Ectodermal cell (in vitro differentiated cells): ENCODE data around the gene TNFSF12.
A peak's percentile ranks its signal among the peaks of the same experiment; 100 is the strongest.
"Not testable (repeated sequence)": the region's sequence is repeated elsewhere in the genome, so short reads cannot be mapped to it uniquely, and the experiment has no call there.

Experiments used
- H3K27ac ChIP-seq: 2 replicates; pipeline ENCODE4 v1.7.0; 2013; ENCODE audit warnings: mild to moderate bottlenecking, low read depth, low read length; ENCODE audit not compliant: insufficient read depth, poor library complexity, severe bottlenecking
- H3K27me3 ChIP-seq: 2 replicates; pipeline ENCODE4 v1.7.0; 2013; ENCODE audit warnings: mild to moderate bottlenecking, low read length; ENCODE audit not compliant: insufficient read depth, control insufficient read depth, poor library complexity, severe bottlenecking
- H3K36me3 ChIP-seq: one replicate; pipeline ENCODE4 v1.7.0; 2013; ENCODE audit warnings: low read length; ENCODE audit not compliant: control insufficient read depth, insufficient read depth
- H3K4me1 ChIP-seq: one replicate; pipeline ENCODE4 v1.7.0; 2013; ENCODE audit warnings: low read length; ENCODE audit not compliant: control insufficient read depth, insufficient read depth
- H3K4me3 ChIP-seq: 2 replicates; pipeline ENCODE4 v1.7.0; 2013; ENCODE audit warnings: low read depth, low read length, control low read depth; ENCODE audit not compliant: insufficient read depth
- H3K9me3 ChIP-seq: 2 replicates; pipeline ENCODE4 v1.7.0; 2013; ENCODE audit warnings: mild to moderate bottlenecking, low read length, moderate library complexity; ENCODE audit not compliant: control insufficient read depth
- WGBS, 2 experiments: methylation state at CpG; one replicate each; pipeline ENCODE4 v1.1.7; 2013; ENCODE audit warnings: missing lambda C conversion rate in 2 of 2; 5-methylcytosine and 5-hydroxymethylcytosine counted together

Gene TNFSF12

DNA sequence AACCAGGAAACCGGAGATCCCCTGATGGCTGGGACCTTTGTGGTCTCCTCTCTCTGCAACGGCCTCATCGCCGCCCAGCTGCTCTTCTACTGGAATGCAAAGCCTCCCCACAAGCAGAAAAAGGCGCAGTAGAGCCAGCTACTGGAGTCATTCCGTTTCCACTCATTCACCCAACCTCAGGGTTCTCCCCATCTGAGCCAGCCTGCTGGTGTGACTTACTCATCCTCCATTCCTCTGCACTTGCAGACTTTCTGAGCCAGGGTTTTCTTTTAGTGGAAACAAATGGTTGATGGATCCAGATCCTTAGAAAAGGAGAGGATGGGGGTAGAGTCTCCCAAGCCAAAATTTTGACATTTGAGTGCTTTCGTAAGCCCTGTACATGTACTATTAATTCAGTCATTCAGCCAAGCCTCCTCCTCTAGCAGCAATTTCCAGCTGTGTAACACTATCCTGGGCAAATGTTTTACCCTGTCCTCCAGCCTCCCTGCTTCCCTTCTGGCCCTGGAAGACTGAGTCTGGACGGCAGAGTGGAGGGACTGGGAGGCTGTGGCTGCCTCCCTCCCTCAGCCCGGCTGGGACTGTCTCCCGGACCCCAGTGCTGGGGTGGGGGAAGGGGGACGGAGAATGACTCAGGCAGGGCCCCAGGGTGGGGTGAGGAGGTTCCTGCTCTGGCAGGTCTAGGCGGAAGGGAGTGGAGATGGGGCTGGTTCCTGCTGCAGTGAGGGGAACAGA, 38.7 kb downstream of the TNFSF12 start:
- WGBS, 2 experiments: 80 to 87% methylated on average over 12 of the region's 12 CpGs
- H3K4me1 ChIP-seq: peaks cover 22% of the 10 kb centered on the region

DNA sequence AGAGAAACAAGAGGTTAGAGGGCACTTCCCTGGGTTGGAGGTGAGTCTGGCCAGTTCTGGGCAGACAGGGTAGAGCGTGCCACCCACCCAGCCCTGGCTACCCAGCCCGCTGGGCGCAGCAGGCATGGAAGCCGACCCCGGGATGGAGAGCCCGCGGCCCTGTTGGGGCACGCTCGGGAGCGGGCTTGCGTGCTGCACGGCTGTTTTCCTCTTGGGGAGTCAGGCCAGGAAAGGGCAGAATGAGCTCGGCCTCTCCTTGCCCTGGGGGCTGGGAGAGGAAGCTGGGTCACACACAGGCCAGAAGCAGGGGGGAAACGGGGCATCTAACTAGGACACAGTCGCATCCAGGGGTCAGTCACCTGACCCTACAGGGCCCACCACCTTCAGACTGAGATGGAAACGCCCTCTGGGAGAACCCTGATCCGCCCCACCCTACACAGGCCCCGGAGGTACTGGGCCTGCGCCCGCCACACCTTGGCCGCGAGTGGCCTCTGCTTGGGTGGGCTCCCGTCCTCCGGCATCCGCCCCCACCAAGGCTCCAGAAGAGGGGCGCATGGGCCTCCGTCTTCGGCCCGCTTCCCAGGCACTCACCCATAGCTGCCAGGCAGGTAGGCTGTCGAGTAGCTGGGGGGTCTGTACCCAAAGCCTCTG, 39.8 kb downstream of the TNFSF12 start:
- peaks cover 29% of the 10 kb centered on the region for H3K4me1 ChIP-seq
- no peaks in the 10 kb centered on the region for H3K9me3 ChIP-seq
- 85 to 90% methylated on average over 30 of the region's 30 CpGs for WGBS, 2 experiments
- peak overlapping the region; percentile 38 for H3K4me3 ChIP-seq
- H3K27me3 ChIP-seq: no peaks in the 10 kb centered on the region
- H3K36me3 ChIP-seq: peaks cover 38% of the 10 kb centered on the region
- no peak overlapping the region for H3K27ac ChIP-seq

More for the DNA sequence above, 38.7 kb downstream of the TNFSF12 start:
- H3K27ac ChIP-seq: no peak overlapping the region
- H3K9me3 ChIP-seq: no peaks in the 10 kb centered on the region
- H3K36me3 ChIP-seq: peaks cover 27% of the 10 kb centered on the region
- H3K27me3 ChIP-seq: no peaks in the 10 kb centered on the region
- no peak overlapping the region for H3K4me3 ChIP-seq

DNA sequence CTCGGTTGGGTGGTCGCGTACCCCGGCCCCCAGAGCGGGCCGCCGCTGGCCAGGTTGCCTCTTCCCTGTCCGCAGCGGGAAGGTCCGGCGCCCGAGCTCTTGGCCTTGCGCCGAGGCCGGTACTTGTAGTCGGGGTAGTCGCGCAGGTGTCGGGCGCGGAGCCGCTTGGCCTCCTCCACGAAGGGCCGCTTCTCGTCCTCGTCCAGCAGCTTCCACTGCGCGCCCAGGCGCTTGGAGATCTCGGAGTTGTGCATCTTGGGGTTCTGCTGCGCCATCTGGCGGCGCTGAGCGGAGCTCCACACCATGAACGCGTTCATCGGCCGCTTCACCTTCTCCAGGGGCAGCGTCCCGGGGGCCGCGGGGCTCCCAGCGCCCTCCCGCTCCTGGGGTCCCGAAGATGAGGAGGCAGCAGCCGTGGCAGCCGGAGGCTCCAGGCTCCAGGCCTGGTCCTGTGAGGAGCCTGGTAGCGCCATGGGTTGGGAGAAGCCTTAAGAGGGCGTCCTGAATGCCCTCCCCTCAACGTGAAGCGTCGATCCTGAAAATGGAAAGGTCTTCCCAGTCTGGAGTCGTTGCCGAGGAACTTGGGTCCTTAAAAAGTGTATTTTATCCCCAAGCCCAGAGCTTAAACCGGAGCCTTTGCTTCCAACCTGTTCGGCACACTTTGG, 40.5 kb downstream of the TNFSF12 start:
- Histone ChIP-seq H3K9me3 (no peaks in the 10 kb centered on the region), H3K27me3 (no peaks in the 10 kb centered on the region), H3K36me3 (peaks cover 42% of the 10 kb centered on the region), H3K4me3 (peak overlapping the region; percentile 38), H3K4me1 (peaks cover 29% of the 10 kb centered on the region), H3K27ac (peak overlapping the region; percentile 70)
- 49 to 53% methylated on average over 56 of the region's 56 CpGs for WGBS, 2 experiments

DNA sequence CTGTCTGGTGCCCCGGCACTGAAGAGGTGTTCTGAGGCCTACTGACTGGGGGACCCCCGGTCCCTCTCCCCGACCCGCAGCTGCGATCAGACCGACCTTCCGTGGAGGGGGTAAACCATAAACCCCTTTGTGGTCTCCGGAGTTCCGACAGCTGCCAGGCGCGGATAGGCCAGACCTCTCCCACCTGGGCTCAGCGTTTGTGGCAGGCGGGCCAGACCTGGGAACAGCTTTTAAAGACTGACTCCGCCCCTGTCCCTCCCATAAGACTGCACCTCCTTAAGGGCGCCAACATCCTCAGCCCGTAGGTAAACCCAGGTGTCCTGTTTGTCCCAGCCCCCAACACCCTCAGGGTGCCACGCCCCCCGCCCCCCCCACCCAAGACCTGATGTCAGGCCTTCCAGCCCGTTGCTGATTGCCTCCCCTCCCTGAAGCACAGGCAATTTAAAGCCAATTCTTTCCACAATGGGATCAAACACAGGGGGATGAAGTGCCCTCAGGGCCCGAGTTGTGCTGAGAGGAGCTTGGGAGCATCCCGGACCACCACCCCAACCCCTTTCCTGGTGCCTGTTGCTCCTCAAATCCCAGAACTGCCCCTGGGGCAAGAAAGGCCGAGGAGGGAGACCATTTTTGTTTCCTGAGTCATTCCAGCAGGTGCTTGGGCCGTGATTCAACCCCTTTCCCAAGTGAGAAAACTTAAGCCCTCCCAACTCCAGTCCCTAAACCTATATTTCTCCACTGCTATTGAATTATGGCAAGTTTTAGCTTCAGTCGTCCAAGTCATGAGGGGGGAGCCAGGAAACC, 41.2 kb downstream of the TNFSF12 start, which contains the start of gene SOX15:
TSS of gene SOX15 (minus strand) at position 204 of the 801 bp plus-strand sequence. CDS start 418 bp downstream, outside the sequence.
- H3K4me1 ChIP-seq: peaks cover 29% of the 10 kb centered on the region
- H3K27me3 ChIP-seq: no peaks in the 10 kb centered on the region
- H3K27ac ChIP-seq: peak within 1 kb of the TSS; percentile 84
- H3K9me3 ChIP-seq: no peaks in the 10 kb centered on the region
- H3K36me3 ChIP-seq: peaks cover 48% of the 10 kb centered on the region
- peak within 1 kb of the TSS; percentile 38 for H3K4me3 ChIP-seq
- 58 to 68% methylated on average over 23 to 24 of the region's 24 CpGs for WGBS, 2 experiments

DNA sequence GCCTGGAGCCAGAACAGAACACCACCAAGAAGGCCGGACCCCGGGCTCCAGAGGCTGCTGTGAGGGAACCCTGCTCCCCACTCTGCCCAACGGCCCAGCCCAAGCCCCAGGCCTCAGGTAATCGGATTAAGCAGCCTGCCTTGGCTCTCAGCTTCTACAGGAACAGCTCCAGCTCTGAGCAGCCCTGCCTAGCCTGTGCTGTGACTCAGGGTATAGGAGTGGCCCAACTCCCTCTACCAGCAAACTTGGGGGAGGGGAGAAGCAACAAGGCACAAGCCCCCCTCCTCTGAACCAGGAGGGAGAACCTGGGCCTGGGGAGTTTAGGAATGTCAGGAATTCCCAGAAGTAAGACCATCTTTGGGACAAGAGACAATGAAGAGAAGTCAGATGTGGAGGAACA, 41.9 kb downstream of the TNFSF12 start:
- Histone ChIP-seq H3K27ac (peak overlapping the region; percentile 84), H3K36me3 (peaks cover 54% of the 10 kb centered on the region), H3K9me3 (no peaks in the 10 kb centered on the region), H3K4me3 (no peak overlapping the region), H3K4me1 (peaks cover 29% of the 10 kb centered on the region), H3K27me3 (no peaks in the 10 kb centered on the region)
- WGBS, 2 experiments: 61 to 62% methylated on average over 4 of the region's 4 CpGs

DNA sequence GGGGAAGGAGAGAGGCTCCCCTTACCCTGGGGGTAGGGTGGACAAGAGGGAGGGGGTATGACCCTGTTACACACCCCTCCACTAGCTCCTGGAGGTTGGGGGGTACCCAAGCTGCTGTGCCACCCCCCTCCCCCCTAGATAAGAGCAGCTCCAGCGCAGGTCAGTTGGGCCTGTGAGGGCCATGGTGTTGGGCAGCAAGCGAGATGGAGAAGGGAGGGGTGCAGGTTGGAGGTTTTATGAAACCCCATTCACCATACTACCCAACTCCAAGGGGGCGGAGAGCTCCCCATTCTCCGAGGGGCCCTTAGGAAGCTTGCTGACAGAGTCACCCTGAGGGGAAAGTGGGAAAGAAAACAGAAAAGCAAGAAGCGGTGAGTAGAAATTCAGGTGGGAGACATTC, 42.7 kb downstream of the TNFSF12 start:
- Histone ChIP-seq H3K27ac (peak overlapping the region; percentile 84), H3K4me3 (no peak overlapping the region), H3K9me3 (no peaks in the 10 kb centered on the region), H3K36me3 (peaks cover 53% of the 10 kb centered on the region), H3K4me1 (peaks cover 29% of the 10 kb centered on the region), H3K27me3 (no peaks in the 10 kb centered on the region)
- 86 to 94% methylated on average over 3 to 5 of the region's 5 CpGs for WGBS, 2 experiments

DNA sequence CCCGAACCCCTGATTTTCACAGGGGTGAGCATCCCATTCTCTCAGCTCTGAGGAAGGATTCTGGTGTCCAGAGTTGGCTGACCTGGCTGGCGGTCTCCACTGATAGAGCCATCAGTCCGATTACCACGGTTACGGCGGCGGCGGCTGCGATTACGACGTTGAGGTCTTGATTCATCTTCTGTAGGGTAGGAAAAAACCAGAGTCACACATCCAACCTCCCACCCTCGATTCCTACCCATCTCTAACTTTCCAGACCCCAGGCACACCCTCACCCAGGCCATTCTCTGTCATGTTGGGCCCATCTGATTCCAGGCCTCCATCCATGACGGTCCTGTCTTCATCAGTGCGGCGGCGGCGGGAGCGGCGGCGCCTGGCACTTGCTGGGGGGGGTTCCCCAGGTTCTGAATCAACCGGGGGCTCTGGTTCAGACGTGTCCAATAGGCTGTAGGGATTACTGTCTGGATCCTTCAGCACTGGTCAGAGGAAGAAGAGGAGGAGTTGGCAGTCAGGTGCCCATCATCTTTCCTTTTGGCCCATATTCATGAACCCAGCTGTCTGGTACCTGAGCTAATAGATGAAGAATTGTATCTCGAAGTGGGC, 43.7 kb downstream of the TNFSF12 start:
- WGBS, 2 experiments: 94 to 96% methylated on average over 23 of the region's 23 CpGs
- peaks cover 29% of the 10 kb centered on the region for H3K4me1 ChIP-seq
- no peaks in the 10 kb centered on the region for H3K9me3 ChIP-seq
- no peaks in the 10 kb centered on the region for H3K27me3 ChIP-seq
- H3K36me3 ChIP-seq: peaks cover 48% of the 10 kb centered on the region
- no peak overlapping the region for H3K4me3 ChIP-seq
- no peak overlapping the region for H3K27ac ChIP-seq

DNA sequence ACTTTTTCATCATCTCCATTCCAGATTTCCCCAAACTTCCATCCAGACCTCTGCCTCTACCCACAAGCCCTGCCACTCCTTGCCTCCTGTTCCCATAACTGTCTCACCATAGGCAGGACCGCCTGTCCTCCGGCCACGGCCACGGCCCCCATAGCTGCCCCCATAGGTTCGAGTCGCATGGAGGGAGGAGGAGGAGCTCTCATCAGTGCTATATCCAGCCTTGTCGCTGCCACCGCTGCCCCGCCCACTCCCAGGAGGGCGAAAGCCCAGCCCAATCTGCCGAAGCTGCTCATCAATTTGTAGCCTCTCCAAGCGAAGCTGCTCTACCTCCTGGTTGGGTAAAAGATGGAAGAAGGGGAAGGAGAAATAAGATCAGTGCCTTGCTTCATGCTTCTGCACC, 44.4 kb downstream of the TNFSF12 start:
- peaks cover 29% of the 10 kb centered on the region for H3K4me1 ChIP-seq
- H3K27me3 ChIP-seq: no peaks in the 10 kb centered on the region
- peaks cover 48% of the 10 kb centered on the region for H3K36me3 ChIP-seq
- no peaks in the 10 kb centered on the region for H3K9me3 ChIP-seq
- no peak overlapping the region for H3K4me3 ChIP-seq
- H3K27ac ChIP-seq: no peak overlapping the region
- 87 to 91% methylated on average over 12 of the region's 12 CpGs for WGBS, 2 experiments

DNA sequence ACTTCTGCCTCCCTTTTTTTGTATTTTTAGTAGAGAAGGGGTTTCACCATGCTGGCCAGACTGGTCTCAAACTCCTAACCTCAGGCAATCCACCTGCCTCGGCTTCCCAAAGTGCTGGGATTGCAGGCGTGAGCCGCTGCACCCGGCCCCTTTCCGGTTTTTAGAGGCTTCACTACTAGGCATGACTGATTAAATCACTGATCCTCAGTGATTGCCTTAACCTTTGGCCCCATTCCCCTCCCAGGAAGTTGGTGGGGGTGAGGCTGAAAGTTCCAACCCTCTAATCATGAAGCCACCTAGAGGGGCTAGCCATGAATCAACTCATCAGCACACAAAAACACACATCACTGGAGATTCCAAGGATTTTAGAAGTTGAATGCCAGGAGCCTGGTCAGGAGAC, 48.7 kb downstream of the TNFSF12 start:
- 84 to 92% methylated on average over 5 of the region's 5 CpGs for WGBS, 2 experiments
- H3K9me3 ChIP-seq, H3K4me3 ChIP-seq, H3K27ac ChIP-seq, H3K4me1 ChIP-seq, H3K27me3 ChIP-seq: not testable (repeated sequence)
- H3K36me3 ChIP-seq: peaks cover 43% of the 10 kb centered on the region
